D721Med (cell line): ENCODE data around the gene DHCR7.

ENCODE experiments used
- DNase-seq: peaks from one replicate; pipeline ENCODE4 v3.0.0; 2011; ENCODE audit warnings: low spot score; ENCODE audit not compliant: insufficient read length
- FAIRE-seq: peaks from 2 replicates; lab custom pipeline; 2011; peaks lifted over from hg19 to GRCh38; lab: Jason Lieb, UNC
- CTCF ChIP-seq: IDR thresholded peaks from 2 replicates; pipeline ENCODE4 v1.5.1; 2012; ENCODE audit warnings: mild to moderate bottlenecking, control low read depth; ENCODE audit not compliant: insufficient read depth; ENCODE audit errors: missing control alignments

Gene DHCR7

GRCh38 chr11:71391796-71392195 lies 56.4 kb downstream of the DHCR7 start:
- TF ChIP-seq CTCF = no peak
- DNase-seq (no peak), FAIRE-seq (no peak)

- FAIRE-seq (no peak), DNase-seq (no peak)
- no peak for TF ChIP-seq CTCF
Observed at GRCh38 chr11:71391352-71391751, 56.8 kb downstream of the DHCR7 start.

GRCh38 chr11:71388637-71389235 lies 59.5 kb downstream of the DHCR7 start:
- DNase-seq = no peak
- TF ChIP-seq CTCF = no peak
- FAIRE-seq = no peak

- TF ChIP-seq CTCF = no peak
- FAIRE-seq = no peak
- DNase-seq = no peak
Observed at GRCh38 chr11:71387784-71388636, 60.2 kb downstream of the DHCR7 start.

GRCh38 chr11:71387200-71387599 lies 61.0 kb downstream of the DHCR7 start:
- FAIRE-seq (no peak), DNase-seq (no peak)
- no peak for TF ChIP-seq CTCF

- DNase-seq (no peak), FAIRE-seq (no peak)
- no peak for TF ChIP-seq CTCF
Observed at GRCh38 chr11:71386202-71386601, 62.0 kb downstream of the DHCR7 start.

GRCh38 chr11:71385091-71385490 lies 63.1 kb downstream of the DHCR7 start:
- FAIRE-seq = no peak
- no peak for DNase-seq
- no peak for TF ChIP-seq CTCF
